PC-3 (cell line): ENCODE data around the gene NSG2.

Source experiments
- EZH2 ChIP-seq: fragments of 300-600 bp; sonication (generic); IDR thresholded peaks from one replicate; pipeline ENCODE4 v1.6.1; 2017; ENCODE audit warnings: antibody characterized with exemption, mild to moderate bottlenecking, low read length; ENCODE audit not compliant: unreplicated experiment
- EZH2phosphoT487 ChIP-seq: fragments of 300-600 bp; sonication (generic); IDR thresholded peaks from 2 replicates; pipeline ENCODE4 v1.6.1; 2018; ENCODE audit warnings: mild to moderate bottlenecking, antibody characterized with exemption, low read length, borderline replicate concordance
- TF ChIP-seq, protein P1 (sequence below): fragments of 300-600 bp; sonication (generic); conservative IDR thresholded peaks from 2 replicates; pipeline ENCODE4 v1.5.1; 2017; ENCODE audit warnings: antibody characterized with exemption, low read depth, mild to moderate bottlenecking, low read length

DNA sequence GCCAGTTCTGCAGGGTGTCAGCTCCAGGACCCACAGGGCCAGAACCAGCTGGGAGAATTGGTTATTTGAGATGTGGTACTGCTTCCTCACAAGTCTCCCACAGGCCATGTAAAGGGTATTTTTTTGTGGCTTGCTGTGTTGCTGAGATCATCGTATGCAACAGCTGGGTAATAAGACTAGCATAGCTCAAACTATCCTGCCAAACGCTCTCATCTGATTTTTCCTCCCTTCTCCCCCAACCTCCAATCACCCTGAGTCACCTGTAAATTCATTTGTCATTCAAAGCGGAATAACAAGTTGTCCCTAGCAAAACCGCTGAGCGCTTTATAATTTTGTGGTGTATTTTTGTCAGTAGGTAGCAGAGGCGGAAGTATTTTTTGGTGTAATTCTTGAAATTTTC is 63.2 kb downstream of the NSG2 start:
- TF ChIP-seq, protein P1, sequence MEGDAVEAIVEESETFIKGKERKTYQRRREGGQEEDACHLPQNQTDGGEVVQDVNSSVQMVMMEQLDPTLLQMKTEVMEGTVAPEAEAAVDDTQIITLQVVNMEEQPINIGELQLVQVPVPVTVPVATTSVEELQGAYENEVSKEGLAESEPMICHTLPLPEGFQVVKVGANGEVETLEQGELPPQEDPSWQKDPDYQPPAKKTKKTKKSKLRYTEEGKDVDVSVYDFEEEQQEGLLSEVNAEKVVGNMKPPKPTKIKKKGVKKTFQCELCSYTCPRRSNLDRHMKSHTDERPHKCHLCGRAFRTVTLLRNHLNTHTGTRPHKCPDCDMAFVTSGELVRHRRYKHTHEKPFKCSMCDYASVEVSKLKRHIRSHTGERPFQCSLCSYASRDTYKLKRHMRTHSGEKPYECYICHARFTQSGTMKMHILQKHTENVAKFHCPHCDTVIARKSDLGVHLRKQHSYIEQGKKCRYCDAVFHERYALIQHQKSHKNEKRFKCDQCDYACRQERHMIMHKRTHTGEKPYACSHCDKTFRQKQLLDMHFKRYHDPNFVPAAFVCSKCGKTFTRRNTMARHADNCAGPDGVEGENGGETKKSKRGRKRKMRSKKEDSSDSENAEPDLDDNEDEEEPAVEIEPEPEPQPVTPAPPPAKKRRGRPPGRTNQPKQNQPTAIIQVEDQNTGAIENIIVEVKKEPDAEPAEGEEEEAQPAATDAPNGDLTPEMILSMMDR = no peak
- no peak for TF ChIP-seq EZH2
- no peak for TF ChIP-seq EZH2phosphoT487
